HUDEP-2 (cell line): ENCODE data around the gene RERE.

Experiments used
- DNase-seq, 76 experiments: peaks; one replicate each; lab custom pipeline; 2025; ENCODE audit not compliant: unreplicated experiment in 76 of 76; lab: John Stamatoyannopoulos, UW

RERE gene

DNA sequence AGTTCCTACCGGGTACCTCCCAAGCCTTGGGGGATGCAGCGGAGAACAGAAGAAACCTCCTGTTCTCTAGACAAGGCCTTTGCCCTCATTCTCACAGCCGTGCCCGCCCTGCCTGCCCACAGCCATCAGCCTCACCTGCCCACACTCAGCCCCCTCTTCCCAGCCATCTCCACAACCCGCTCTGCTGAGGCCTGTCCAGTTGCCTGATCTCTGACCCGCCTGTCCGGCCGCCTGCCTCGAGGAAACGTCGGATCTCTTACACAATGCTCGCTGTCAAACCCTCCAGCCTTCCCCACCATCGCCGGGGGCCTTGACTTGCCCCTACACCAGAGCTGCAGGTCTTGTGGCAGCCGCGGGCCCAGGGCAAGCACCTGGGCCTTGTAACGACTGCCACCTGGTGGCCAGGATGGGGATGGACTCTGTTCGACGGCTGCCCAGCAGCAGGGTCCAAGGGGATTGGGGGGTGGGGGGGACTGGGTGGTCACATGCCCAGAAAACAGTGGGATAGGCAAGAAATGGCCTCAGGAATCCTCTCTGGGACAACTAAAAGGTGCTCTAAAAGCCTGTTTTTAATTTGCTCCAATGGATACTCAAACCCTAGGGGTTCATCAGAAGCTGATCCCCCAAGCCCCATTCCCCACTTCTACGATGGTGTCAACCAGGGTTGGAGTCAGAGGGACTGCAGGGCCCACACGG, 468.5 kb downstream of the RERE start:
- DNase-seq, result peak in 42 of 76 experiments; percentile 1 to 51 (median 22)

DNA sequence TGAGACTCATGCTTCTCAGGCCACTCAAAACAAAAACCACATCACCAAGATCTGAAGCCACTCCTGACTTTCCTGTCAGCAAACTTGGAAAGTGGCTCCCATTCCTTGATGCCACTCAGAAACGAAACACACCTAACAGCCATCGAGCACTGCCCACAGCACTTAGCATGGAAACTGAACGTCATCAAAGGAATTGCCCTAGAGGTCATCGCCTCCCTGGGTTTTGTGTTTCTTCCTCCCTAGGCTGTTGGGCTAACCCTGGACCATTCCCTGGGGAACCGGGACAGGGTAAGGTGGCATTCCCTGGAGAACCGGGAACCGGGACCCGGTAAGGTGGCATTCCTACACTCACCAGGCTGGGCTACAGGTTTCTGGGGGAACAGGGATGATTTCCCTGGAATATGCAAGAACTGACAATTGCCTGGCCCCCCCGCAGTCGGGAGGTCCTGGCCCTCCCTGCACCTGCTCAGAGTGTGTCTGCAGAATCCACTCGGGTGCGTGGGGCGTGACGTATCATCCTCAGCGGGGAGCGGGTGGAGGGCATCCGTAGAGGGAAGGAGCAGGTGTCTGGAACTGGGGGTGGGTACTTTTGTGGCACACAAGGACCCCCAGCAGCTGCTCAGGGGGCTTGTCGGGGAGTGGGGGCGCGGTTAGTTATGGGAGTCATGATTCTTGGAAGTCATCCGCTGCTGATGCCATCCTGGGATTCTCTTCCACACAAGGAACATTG, 469.2 kb downstream of the RERE start:
- no peak for DNase-seq

DNA sequence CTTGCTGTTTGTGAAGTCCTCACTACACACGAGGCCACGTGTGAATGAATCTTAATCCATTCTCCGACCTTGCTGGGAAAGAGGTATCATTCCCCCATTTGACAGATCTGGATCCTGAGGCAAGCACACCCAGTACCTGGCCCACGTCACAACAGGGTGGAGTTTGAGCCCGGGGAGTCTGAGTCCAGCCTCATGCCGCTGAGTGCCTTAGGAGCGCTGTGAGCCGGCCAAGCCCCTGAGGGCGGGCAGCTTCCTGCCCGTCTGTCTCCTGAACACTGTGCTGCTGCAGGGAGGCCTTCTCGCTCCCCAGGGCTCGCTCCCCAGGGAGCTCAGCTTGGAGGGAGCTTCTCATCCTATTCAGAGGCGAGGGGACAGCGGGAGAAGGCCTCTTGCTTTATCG, 469.8 kb downstream of the RERE start:
- DNase-seq, result no peak

DNA sequence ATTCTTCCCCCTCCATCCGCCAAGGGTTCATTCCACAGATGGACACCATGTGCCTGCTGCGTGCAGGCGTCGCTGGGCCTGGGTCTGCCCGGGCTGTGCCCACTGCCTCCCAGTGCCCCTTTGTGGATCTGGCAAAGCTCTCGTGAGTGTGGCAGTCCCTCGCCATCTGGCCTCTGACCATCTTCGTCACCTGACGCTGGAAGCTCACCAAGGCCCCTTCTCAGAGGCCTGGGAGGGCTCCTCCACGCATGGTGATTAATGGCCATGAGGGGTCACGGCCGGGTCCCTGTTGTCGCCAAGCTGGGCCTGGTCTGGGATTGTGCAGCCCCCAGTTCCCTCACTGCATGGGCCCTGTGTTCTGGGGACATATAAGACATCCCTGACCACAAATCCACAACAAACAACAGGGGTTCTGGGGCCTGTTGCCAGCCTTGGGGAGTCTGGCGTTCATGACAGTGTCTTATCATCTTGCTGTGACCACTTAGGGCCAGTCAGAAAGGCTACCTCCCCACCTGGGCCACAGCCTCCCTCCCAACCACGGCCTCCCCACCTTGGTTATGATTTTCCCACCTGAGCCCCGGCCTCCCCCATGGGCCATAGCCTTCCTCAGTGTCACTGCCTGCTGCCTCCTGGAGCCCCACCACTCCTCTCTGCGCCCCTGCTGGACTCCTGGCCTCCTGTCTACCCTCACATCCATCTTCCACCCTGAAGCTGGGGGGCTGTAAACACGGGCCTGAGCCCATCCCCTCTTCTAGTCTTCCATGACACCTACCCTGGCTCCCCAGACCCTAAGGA, 471.6 kb downstream of the RERE start:
- no peak for DNase-seq

DNA sequence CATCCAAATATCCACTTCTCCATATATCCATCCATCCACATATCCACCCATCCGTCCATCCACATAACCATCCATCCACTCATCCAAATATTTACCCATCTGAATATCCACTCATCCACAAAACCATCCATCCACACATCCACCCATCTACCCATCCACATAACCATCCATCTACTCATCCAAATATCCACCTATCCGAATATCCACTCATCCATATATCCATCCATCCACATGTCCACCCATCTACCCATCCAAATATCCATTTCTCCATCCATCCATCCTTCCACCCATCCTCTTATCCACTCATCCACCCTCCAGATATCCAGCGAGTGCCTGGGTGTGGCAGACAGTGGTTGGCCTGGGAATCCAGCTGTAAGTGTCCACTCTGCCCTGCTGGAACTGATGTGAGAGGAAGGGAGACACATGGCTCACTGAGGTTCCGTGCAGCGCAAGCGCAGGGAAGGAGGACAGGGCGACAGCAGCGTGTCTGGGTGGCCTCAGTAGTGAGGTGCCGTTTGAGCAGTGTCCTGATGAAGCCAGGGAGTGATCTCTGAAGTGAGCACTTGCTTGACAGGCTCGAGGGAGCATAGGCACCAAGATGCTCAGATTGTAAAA, 472.4 kb downstream of the RERE start:
- no peak for DNase-seq

DNA sequence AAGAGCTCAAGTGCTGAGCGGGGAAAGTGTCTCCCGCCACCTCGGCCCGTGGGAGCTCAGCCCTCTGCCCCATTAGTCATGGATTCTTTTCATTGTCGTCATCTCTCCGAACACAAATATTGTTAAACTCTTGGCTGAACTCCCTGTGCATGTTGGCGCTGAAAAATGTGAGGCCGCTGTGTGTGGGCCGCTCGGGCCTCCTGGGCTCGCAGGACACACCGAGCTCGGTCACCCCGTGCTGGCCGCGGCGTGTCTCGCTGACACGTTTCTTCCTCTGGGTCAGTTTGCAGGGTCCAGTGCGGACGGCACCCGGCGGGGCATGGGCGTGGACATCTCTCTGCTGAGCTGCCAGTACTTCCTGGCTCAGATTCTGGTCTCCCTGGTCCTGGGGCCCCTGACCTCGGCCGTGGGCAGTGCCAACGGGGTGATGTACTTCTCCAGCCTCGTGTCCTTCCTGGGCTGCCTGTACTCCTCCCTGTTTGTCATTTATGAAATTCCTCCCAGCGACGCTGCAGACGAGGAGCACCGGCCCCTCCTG, 473.9 kb downstream of the RERE start:
- no peak for DNase-seq

DNA sequence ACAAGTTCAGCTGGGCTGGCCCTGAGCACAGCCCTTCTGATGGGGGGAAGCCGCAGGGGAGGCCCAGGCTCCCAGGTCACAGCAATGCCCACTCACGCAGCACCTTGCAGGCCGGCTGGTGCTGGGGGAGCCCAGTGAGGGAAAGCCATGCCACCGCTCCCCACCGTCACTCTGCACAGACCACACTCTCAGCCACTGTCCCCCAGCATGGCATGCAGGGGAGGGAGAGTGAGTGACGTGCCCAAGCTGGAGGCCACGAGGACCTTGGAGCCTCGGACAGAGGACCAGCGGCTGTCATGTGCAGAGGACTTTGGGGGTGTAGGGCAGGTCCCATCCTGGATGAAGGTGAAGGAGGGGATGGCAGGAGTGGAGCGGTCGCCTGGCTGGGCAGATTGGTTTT, 474.4 kb downstream of the RERE start:
- no peak for DNase-seq

DNA sequence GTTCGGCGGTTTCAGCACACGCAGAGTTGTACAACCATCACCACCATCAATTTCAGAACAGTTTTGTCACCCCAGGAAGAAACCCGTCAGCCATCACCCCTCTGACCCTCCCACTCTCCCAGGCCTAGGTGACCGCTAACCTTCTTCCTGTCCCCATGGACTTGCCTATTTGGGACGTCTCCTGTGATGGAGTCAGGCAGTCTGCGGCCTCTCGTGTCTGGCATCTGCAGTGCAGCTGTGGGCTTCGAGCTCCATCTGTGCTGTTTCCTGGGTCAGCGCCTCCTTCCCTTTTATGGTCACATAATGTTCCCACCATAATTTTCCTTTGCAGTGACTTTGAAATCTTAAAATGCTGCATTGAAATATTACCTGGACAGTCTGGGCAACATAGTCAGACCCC, 475.1 kb downstream of the RERE start:
- DNase-seq, result no peak

DNA sequence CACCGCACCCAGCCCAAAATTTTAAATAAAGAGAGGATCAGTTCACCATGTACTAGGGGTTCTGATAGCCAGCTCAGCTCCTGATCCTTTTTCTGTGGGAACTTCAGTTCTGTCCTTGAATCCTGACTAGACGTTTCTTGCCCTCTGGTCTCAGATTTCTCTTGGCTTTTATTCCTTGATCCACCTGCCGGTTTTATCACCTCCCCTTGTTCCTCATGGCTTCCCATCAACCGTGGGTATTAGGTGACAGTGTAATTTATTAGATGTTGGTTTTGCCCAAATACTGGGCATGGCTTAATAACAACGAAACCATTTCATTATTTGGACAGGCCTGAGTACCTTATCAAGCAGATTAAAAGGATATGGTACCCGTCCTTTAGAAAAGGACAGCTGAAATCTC, 477.0 kb downstream of the RERE start:
- DNase-seq, result no peak

DNA sequence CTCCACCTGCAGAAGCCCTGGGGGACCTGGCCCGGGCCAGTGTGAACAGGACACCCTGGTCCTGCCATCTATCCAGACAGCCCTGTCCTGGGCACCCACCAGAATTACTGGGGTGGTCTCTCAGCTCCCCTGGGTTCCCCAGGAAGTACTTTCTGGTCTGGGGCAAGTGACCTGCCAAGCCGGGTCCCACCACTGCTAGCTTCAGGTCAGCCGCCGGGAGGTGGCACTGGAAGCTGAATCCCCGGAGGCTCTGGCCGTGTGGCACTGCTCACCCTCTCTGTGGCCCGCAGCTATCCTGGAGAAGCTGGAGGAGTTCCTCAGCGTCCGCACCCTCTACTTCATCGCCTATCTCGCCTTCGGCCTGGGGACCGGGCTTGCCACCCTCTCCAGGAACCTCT, 478.2 kb downstream of the RERE start:
- no peak for DNase-seq

DNA sequence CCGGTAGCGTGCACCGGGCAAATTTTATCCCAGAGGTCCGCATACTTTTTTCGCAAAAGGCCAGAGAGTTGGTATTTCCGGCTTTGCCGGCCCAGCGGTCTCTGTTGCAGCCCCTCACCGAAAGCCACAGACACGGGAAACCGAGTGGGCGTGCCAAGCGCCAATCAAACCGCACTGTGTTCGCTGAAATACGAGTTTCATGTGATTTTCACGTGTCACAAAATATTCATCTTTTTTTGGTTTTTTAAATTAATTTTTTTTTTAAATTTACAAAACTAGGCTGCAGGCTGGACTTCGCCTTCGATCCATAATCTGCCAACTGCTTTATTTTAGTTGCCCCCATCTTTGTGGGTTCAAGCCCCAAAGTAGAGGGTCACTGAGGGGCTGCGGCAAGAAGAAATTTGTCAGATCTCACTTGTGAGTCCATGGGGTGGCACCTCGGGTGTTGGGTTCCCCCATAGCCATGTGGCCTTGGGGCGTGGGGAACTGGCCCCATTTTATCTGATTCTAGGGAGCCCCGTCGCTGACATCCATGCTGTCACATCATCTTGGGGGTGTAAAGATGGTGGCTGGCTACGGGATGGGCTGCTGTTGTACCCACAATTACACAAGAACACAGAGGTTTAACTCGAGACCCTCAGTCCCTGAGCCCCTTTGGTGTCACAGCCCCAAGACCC, 478.8 kb downstream of the RERE start:
- no peak for DNase-seq

DNA sequence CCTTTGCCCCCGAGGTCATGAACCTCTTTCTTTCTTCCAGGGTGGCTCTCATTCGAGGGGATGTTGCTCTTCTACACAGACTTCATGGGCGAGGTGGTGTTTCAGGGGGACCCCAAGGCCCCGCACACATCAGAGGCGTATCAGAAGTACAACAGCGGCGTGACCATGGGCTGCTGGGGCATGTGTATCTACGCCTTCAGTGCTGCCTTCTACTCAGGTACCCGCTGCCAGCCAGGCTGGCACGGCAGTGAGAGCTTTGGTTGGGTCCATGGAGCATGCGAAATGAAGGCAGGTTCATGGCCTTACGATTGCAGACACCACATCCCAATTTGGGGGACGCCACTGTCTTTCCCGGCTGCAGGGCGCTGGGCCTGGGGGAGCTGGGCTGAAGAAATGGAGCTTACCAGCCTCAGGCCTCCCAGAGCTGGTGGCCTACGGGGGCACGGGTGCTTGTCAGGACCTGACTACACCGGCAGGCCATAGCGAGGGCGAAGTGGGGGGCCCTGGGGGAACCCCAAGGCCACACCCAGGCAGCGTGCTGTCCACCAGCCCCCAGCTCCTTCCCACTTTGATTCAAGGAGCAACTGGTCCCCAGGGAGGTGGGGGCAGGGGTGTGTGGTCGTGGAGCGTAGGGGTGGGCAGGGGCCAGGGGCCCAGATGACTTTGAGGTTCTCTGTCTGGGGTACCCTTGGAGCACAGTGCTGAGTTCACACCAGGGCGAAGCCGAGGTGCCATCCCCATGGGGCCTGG, 479.5 kb downstream of the RERE start:
- no peak for DNase-seq

DNA sequence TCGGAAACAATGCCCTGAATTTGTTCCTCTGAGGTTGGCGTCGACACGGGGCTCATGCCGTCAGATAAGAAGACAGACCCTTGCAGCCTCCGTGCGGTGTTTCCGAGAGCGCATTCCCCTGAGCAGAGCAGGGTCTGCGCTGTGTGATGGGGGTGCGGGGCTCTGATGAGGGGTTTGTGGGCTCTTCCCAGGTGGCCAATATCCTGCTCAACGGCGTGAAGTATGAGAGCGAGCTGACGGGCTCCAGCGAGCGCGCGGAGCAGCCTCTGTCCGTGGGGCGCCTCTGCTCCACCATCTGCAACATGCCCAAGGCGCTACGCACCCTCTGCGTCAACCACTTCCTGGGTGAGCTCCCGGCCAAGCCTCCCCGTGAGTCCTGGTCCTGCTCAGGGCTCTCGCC, 482.2 kb downstream of the RERE start:
- no peak for DNase-seq

DNA sequence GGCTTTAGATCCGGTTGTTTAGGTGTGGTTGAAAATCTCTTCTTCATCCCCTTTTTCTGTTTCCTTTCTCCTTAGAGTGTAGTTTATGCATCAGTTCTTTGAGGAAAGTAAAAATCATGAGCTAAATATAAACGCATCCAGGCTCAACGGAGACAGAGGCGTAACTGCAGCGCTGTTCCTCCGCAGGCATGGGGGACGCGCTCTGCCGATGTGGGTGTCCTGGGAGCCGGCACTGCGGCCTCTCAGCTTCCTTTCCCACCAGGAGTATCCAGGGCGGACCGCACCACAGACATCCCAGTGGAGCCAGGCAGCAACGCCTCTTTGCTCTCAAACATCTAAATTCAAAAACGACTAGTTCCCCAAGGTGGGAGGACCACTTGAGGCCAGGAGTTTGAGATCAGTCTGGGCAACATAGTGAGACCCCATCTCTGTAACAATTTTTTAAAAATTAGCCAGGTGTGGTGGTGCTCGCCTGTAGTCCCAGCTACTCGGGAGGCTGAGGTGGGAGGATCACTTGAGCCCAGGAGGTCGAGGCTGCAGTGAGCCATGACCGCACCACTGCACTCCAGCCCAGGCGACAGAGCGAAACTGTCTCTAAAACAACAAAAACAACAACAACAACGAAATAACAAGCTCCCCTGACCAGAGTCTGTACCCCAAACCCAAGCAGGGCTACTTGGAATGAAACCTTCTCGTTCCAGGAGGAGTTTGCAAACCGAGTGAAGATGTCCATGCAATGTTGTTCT, 483.2 kb downstream of the RERE start:
- no peak for DNase-seq

DNA sequence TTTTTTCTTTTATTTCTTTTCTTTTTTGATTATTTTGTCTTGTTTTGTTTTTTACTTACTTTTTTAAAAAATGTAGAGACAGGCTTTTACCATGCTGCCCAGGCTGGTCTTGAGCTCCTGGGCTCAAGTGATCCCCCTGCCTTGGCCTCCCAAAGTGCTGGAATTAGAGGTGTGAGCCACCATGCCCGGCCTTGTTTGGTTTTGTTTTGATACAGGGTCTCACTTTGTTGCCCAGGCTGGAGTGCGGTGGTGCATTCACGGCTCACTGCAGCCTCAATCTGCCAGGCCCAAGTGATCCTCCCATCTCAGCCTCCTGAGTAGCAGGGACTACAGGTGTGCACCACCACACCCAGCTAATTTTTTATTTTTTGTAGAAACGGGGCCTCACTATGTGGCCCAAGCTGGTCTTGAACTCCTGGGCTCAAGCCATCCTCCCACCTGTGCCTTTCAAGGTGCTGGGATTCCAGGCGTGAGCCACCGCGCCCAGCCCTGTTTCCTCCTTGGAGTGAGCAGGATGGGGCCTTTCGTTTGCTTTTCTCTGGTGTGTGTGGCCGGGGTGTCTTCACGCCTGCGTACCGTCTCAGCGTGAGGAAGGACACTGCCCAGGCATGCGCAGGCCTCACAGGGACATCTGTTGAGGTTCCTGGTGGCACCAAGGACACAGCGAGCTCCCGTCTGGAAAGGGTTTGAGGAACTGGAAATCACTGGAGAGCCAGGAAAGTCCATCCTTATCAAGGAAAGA, 484.0 kb downstream of the RERE start:
- DNase-seq, result no peak

DNA sequence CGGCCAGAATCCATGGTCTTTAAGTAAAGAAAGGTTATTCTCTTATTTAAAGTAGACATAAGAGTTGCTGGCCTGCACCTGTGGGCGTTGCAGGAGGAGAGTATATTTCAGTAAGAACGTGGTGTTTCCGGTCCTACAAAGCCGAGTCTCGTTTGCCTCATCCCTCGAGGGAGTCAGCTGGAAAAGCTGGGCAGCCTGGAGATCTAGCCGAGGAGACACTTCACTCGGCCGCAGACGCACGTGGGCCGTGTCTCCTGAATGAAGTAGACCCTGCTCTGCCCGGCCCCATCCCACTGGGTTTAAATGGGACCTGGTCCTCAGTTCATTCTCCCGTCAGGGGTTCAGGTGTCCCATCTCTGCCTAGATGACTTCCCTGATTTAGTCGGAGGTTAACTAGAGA, 484.6 kb downstream of the RERE start:
- DNase-seq, result no peak

DNA sequence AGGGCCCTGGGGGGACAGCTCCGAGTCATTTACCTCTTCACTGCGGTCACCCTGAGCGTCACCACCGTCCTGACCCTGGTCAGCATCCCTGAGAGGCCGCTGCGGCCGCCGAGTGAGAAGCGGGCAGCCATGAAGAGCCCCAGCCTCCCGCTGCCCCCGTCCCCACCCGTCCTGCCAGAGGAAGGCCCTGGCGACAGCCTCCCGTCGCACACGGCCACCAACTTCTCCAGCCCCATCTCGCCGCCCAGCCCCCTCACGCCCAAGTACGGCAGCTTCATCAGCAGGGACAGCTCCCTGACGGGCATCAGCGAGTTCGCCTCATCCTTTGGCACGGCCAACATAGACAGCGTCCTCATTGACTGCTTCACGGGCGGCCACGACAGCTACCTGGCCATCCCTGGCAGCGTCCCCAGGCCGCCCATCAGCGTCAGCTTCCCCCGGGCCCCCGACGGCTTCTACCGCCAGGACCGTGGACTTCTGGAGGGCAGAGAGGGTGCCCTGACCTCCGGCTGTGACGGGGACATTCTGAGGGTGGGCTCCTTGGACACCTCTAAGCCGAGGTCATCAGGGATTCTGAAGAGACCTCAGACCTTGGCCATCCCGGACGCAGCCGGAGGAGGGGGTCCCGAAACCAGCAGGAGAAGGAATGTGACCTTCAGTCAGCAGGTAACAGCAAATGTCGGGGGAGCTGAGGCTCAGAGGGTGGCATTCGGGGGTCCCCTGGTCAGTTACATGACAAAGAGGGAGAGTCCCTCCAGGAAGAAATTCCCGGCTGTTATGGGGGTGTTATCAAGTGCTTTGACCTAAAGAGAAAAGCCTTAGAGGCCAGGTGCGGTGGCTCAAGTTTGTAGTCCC, 486.9 kb downstream of the RERE start:
- no peak for DNase-seq
